ENCODE measurements around the gene KPTN. TPM values are rescaled to one million over a fixed set of nuclear protein-coding genes. Genes with fewer than 3 reads are reported as not detected.

Gene KPTN
- total RNA-seq, 1 donor from 2014 or later = 15.9 TPM

DNA sequence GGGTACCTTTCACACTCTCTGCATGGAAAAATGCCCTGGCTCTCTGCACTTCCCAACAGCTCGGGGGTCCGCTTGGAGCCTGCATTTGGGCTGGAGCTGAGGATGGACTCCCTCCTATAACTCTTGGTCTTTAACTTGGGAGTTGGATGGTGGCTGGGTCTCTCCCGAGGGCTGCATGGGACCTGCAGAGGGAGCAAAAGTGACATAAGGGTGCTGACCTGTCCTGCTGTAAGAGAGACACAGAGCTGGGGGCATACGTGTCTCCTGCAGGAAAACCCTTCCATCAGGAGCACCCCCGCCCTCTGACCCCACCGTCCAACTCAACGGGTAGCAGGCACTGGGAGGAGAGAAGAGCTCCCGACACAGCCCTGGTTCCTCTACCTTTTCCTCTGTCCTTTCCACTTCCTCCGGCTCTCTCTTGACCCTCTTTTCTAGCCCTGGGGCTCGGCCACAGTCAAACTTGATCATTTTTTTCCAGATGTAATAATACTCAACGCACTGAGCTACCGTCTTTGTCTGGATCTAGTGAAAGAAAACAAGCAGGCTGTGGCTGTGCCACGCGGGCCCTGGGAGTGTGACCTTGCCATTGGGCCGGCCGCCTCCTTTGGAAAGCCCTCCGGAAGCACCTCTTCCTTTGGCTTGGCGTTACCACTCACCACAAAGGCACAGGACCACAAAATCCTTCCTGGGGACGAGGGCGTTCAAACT, 37.6 kb upstream of the KPTN start:
- FAIRE-seq (no peak), DNase-seq (ENCODE audit: low read depth) (no peak)
- Histone ChIP-seq H3K9me3 (ENCODE audit: insufficient read depth, low read depth, low read length) (no peaks in the 10 kb centered on the region), H4K20me1 (ENCODE audit: insufficient read depth, low read length) (no peaks in the 10 kb centered on the region), H3K4me2 (ENCODE audit: low read length) (no peak overlapping the region), H3K36me3 (ENCODE audit: insufficient read depth, low read length) (no peaks in the 10 kb centered on the region), H3K4me1 (ENCODE audit: insufficient read depth, low read length) (no peaks in the 10 kb centered on the region), H2AFZ (ENCODE audit: low read depth, low read length) (no peak overlapping the region), H3K4me3 (ENCODE audit: insufficient read depth, low read depth, low read length) (no peak overlapping the region), H3K27ac (ENCODE audit: low read depth, low read length) (no peak overlapping the region), H3K79me2 (ENCODE audit: insufficient read depth, low read length) (no peaks in the 10 kb centered on the region), H3K27me3 (ENCODE audit: insufficient read depth, low read length) (peaks cover 10% of the 10 kb centered on the region), H3K9ac (ENCODE audit: low read length) (no peak overlapping the region)
- peaks cover 4% of the 10 kb centered on the region for H3K4me1 Mint-ChIP-seq (ENCODE audit: low read depth, unreplicated experiment)
- no peaks in the 10 kb centered on the region for H3K9me3 Mint-ChIP-seq (ENCODE audit: unreplicated experiment)
- H3K4me3 Mint-ChIP-seq (ENCODE audit: unreplicated experiment) = no peak overlapping the region
- H3K27me3 Mint-ChIP-seq (ENCODE audit: low read depth, unreplicated experiment) = peaks cover 11% of the 10 kb centered on the region
- no peak overlapping the region for H3K27ac Mint-ChIP-seq (ENCODE audit: unreplicated experiment)
- H3K36me3 Mint-ChIP-seq (ENCODE audit: low read depth, unreplicated experiment) = no peaks in the 10 kb centered on the region
- TF ChIP-seq EZH2 (IDR thresholded peaks at IDR 0.05; ENCODE audit: insufficient read depth, low read length) (no peak), CTCF (IDR thresholded peaks at IDR 0.05; ENCODE audit: insufficient read depth, low read depth, low read length) (no peak)

GRCh38 chr19:47520839-47521238, 36.8 kb upstream of the KPTN start:
- Mint-ChIP-seq H3K27ac (ENCODE audit: unreplicated experiment) (no peak overlapping the region), H3K27me3 (ENCODE audit: low read depth, unreplicated experiment) (peaks cover 11% of the 10 kb centered on the region), H3K4me1 (ENCODE audit: low read depth, unreplicated experiment) (peaks cover 4% of the 10 kb centered on the region), H3K4me3 (ENCODE audit: unreplicated experiment) (no peak overlapping the region), H3K9me3 (ENCODE audit: unreplicated experiment) (no peaks in the 10 kb centered on the region), H3K36me3 (ENCODE audit: low read depth, unreplicated experiment) (no peaks in the 10 kb centered on the region)
- H3K79me2 ChIP-seq (ENCODE audit: insufficient read depth, low read length) = no peaks in the 10 kb centered on the region
- no peak for TF ChIP-seq CTCF (IDR thresholded peaks at IDR 0.05; ENCODE audit: insufficient read depth, low read depth, low read length)
- no peak overlapping the region for H3K27ac ChIP-seq (ENCODE audit: low read depth, low read length)
- no peak overlapping the region for H2AFZ ChIP-seq (ENCODE audit: low read depth, low read length)
- no peak overlapping the region for H3K9ac ChIP-seq (ENCODE audit: low read length)
- FAIRE-seq (no peak), DNase-seq (ENCODE audit: low read depth) (no peak)
- H3K27me3 ChIP-seq (ENCODE audit: insufficient read depth, low read length) = peaks cover 7% of the 10 kb centered on the region
- no peak overlapping the region for H3K4me2 ChIP-seq (ENCODE audit: low read length)
- H3K9me3 ChIP-seq (ENCODE audit: insufficient read depth, low read depth, low read length) = no peaks in the 10 kb centered on the region
- no peak overlapping the region for H3K4me3 ChIP-seq (ENCODE audit: insufficient read depth, low read depth, low read length)
- H3K36me3 ChIP-seq (ENCODE audit: insufficient read depth, low read length) = no peaks in the 10 kb centered on the region
- H4K20me1 ChIP-seq (ENCODE audit: insufficient read depth, low read length) = no peaks in the 10 kb centered on the region
- no peaks in the 10 kb centered on the region for H3K4me1 ChIP-seq (ENCODE audit: insufficient read depth, low read length)

DNA sequence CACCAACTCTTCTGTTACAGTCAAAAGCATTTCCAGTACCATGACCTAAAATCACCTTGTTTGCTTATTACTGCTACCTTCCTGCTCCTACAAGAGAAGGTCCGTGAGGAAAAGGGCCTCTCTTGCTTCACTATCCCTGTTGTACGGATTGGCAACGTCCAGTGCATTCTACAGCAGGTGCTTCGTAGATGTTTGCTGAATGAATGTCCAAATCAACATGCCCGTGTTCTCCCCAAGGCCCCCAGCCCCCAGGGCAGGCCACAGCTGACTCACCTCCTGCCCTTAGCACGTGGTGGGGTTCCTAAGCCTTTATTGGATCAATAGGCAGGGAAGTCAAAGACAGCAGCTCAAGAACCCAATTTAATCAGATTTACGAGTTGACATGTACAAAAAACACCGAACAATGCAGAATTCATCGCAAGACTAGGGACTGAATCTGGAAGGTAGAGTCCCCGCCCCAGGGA, 36.4 kb upstream of the KPTN start:
- no peak overlapping the region for H3K4me2 ChIP-seq (ENCODE audit: low read length)
- Mint-ChIP-seq H3K27ac (ENCODE audit: unreplicated experiment) (no peak overlapping the region), H3K4me1 (ENCODE audit: low read depth, unreplicated experiment) (peaks cover 4% of the 10 kb centered on the region), H3K4me3 (ENCODE audit: unreplicated experiment) (no peak overlapping the region), H3K36me3 (ENCODE audit: low read depth, unreplicated experiment) (no peaks in the 10 kb centered on the region), H3K27me3 (ENCODE audit: low read depth, unreplicated experiment) (peaks cover 11% of the 10 kb centered on the region), H3K9me3 (ENCODE audit: unreplicated experiment) (no peaks in the 10 kb centered on the region)
- FAIRE-seq = no peak
- no peaks in the 10 kb centered on the region for H4K20me1 ChIP-seq (ENCODE audit: insufficient read depth, low read length)
- no peak for TF ChIP-seq CTCF (IDR thresholded peaks at IDR 0.05; ENCODE audit: insufficient read depth, low read depth, low read length)
- no peak for DNase-seq (ENCODE audit: low read depth)
- no peak overlapping the region for H3K27ac ChIP-seq (ENCODE audit: low read depth, low read length)
- no peaks in the 10 kb centered on the region for H3K36me3 ChIP-seq (ENCODE audit: insufficient read depth, low read length)
- peaks cover 7% of the 10 kb centered on the region for H3K27me3 ChIP-seq (ENCODE audit: insufficient read depth, low read length)
- no peak overlapping the region for H3K9ac ChIP-seq (ENCODE audit: low read length)
- H2AFZ ChIP-seq (ENCODE audit: low read depth, low read length) = no peak overlapping the region
- H3K79me2 ChIP-seq (ENCODE audit: insufficient read depth, low read length) = no peaks in the 10 kb centered on the region
- no peaks in the 10 kb centered on the region for H3K9me3 ChIP-seq (ENCODE audit: insufficient read depth, low read depth, low read length)
- H3K4me3 ChIP-seq (ENCODE audit: insufficient read depth, low read depth, low read length) = no peak overlapping the region
- H3K4me1 ChIP-seq (ENCODE audit: insufficient read depth, low read length) = no peaks in the 10 kb centered on the region

Measured in astrocyte (in vitro differentiated cells and primary cell).